WI38 (cell line): Measurements from ENCODE around the gene TNFRSF21.
"Not testable (repeated sequence)": the region's sequence is repeated elsewhere in the genome, so short reads cannot be mapped to it uniquely, and the experiment has no call there.

Experiments used
- H3K4me3 ChIP-seq: 2 replicates; pipeline ENCODE4 v1.5.1; 2011; ENCODE audit warnings: low read depth, mild to moderate bottlenecking, control low read depth, low read length
- CTCF ChIP-seq: IDR thresholded peaks from 2 replicates; pipeline ENCODE4 v1.5.1; 2012; ENCODE audit warnings: low read depth, mild to moderate bottlenecking, control low read depth, low read length

TNFRSF21 gene

DNA sequence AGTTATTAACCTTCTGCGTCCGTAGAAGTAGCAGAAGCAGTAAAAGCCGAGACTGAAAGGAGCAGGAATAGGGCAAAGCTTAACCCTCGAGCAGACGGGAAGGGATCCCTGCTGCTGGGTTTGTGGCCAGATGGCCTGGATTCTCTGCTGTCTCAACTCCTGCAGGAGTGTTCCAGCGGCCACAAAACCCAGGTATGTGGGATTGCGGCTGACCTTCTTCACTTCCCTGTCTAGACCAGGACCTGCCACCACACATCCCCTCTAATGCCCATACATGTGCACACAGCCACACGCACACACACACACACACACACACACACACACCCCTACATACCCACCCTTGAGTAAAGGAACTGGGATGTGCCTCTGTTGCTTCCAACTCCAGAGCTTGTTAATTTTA, 33.1 kb upstream of the TNFRSF21 start:
- no peak for TF ChIP-seq CTCF
- no peak overlapping the region for H3K4me3 ChIP-seq

- TF ChIP-seq CTCF: no peak
- no peak overlapping the region for H3K4me3 ChIP-seq
Measured at GRCh38 chr6:47337519-47337918, 27.8 kb upstream of the TNFRSF21 start.

DNA sequence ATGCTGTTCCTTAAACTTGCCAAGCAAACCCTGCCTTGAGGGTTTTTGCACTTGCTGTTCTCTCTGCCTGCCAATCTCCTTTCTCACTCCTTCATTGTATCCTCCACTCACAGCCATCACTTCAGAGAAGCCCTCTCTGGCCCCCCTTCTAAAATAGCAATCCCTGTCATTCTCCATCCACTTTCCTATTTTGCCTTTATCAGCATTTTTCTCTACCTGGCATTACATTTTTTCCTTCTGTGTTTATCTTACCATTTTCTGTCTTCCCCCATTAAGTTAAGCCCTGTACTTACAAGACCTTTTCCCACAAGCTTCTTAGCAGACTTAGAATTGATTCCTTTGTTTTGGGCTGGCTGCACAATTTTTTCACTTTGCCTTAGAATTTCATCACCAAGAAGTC, 26.6 kb upstream of the TNFRSF21 start:
- no peak for TF ChIP-seq CTCF
- no peak overlapping the region for H3K4me3 ChIP-seq

DNA sequence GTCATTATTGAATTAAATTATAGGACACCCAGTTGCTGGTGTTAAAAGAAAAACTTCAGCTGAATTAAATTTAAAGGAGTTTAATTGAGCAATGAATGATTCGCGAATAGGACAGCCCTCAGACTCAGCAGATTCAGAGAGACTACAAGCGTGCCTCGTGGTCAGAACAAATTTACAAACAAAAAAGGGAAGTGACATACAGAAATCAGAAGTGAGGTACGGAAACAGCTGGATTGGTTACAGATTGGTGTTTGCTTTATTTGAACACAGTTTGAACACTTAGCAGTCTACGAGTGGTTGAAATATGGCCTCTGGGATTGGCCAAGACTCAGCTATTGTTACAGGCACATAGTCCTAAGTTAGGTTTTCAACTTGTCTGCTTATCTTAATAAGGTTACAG, 25.8 kb upstream of the TNFRSF21 start:
- no peak for TF ChIP-seq CTCF
- H3K4me3 ChIP-seq: no peak overlapping the region

- no peak overlapping the region for H3K4me3 ChIP-seq
- TF ChIP-seq CTCF: no peak
Measured at GRCh38 chr6:47334334-47334733, 24.6 kb upstream of the TNFRSF21 start.

DNA sequence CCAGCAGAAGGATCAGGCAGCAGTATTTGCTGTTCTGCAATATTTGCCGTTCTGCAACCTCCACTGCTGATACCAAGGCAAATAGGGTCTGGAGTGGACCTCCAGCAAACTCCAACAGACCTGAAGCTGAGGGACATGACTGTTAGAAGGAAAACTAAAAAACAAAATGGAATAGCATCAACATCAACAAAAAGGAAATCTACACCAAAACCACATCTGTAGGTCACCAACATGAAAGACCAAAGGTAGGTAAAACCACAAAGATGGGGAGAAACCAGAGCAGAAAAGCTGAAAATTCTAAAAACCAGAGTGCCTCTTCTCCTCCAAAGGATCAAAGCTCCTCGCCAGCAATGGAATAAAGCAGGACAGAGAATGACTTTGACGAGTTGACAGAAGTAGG, 18.9 kb upstream of the TNFRSF21 start:
- H3K4me3 ChIP-seq: not testable (repeated sequence)

DNA sequence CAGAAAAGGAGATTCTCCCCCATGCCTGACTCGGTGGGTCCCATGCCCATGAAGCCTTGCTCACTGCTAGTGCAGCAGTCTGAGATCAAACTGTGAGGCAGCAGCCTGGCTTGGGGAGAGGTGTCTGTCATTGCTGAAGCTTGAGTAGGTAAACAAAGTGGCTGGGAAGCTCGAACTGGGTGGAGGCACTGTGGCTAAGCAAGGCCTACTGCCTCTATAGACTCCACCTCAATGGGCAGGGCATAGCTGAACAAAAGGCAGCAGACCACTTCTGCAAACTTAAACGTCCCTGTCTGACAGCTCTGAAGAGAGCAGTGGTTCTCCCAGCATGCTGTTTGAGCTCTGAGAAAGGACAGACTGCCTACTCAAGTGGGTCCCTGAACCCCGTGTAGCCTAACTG, 18.4 kb upstream of the TNFRSF21 start:
- not testable (repeated sequence) for H3K4me3 ChIP-seq

DNA sequence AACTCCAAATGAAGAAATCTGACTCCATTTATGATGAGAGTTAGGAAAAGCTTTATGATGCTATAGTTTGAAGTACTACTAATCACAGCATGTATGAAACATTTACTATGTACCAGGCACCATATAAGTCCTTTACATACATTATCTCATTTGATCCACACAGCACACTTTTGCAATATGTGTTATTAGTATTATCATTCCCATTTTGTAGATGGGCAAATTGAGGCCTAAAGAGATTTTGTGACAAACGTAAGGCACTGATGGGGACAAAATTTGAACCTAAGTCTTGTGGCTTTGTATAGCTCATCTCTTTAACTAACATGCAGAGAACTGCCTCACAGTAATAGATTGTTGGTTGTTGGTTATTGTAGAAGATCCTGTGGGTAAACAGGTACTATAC, 14.2 kb upstream of the TNFRSF21 start:
- no peak for TF ChIP-seq CTCF
- no peak overlapping the region for H3K4me3 ChIP-seq

- TF ChIP-seq CTCF: no peak
- H3K4me3 ChIP-seq: no peak overlapping the region
Measured at GRCh38 chr6:47323321-47323720, 13.6 kb upstream of the TNFRSF21 start.
